ENCODE results near the gene SCAPER.

Gene SCAPER

DNA sequence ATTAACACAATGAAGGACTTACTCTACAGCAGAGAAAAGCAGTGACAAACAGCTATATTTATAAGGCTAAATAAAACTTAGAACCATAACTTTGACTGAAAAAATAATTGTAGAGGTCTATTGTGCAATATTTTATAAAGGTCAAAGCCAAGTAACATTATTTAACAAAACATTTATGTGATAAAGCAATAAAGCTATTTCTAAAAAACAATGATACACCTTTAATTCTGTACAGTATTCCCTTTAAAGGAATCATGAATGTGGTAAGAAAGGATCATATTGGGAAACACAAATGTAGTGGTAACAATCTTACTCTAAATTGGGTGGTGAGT is 332.2 kb downstream of the SCAPER start:
- no peak overlapping the region for H3K27ac ChIP-seq
- no peak for DNase-seq

DNA sequence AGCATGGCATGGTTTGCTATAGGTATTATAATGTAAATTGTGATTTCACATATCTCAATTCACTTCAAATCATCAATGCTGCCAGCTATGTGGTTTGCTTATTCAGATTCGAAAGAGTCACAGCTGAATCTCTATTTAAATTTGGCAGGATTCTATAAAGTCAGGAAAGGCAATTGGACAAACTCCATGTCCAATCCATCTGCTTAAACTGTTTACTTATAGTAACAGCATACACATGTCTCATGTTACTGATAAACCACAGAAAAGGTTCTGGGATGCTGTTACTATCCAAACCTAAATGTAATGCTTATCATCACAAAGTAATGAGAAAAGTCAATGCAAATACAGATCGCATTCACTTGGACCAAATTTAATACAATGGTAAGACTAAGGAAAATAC is 338.9 kb downstream of the SCAPER start:
- no peaks in the 10 kb centered on the region for H3K27me3 ChIP-seq (ENCODE audit: insufficient read depth, low read depth, severe bottlenecking)
- TF ChIP-seq, protein P1, sequence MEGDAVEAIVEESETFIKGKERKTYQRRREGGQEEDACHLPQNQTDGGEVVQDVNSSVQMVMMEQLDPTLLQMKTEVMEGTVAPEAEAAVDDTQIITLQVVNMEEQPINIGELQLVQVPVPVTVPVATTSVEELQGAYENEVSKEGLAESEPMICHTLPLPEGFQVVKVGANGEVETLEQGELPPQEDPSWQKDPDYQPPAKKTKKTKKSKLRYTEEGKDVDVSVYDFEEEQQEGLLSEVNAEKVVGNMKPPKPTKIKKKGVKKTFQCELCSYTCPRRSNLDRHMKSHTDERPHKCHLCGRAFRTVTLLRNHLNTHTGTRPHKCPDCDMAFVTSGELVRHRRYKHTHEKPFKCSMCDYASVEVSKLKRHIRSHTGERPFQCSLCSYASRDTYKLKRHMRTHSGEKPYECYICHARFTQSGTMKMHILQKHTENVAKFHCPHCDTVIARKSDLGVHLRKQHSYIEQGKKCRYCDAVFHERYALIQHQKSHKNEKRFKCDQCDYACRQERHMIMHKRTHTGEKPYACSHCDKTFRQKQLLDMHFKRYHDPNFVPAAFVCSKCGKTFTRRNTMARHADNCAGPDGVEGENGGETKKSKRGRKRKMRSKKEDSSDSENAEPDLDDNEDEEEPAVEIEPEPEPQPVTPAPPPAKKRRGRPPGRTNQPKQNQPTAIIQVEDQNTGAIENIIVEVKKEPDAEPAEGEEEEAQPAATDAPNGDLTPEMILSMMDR (IDR thresholded peaks at IDR 0.05; ENCODE audit: low read depth, low read length): no peak
- H3K27ac ChIP-seq: no peak overlapping the region
- no peak overlapping the region for H3K4me3 ChIP-seq (ENCODE audit: low read depth, low read length)
- no peaks in the 10 kb centered on the region for H3K9me3 ChIP-seq (ENCODE audit: severe bottlenecking)
- no peaks in the 10 kb centered on the region; the same call in 1 of the 2 replicates for H3K36me3 ChIP-seq
- no peak for DNase-seq

More for the DNA sequence above, 332.2 kb downstream of the SCAPER start:
- Histone ChIP-seq H3K4me3 (ENCODE audit: low read depth, low read length) (no peak overlapping the region), H3K27me3 (ENCODE audit: insufficient read depth, low read depth, severe bottlenecking) (no peaks in the 10 kb centered on the region), H3K9me3 (ENCODE audit: severe bottlenecking) (no peaks in the 10 kb centered on the region), H3K36me3 (no peaks in the 10 kb centered on the region; the same call in 1 of the 2 replicates)
- TF ChIP-seq, protein P1 (IDR thresholded peaks at IDR 0.05; ENCODE audit: low read depth, low read length): no peak

DNA sequence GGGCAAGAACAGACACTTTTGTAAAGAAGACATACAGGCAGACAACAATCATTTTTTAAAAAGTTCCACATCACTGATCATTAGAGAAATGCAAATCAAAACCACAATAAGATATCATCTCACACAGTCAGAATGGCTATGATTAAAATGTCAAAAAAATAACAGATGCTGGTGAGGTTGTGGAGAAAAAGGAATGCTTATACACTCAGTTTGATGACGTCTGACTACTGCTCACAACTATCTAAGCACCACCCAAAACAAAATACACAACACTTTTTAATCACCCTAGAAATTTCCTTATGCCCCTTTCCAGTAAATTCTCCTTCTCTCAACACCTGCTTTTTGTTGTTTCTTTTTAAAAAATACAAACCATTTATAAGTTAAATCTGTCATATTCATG is 339.8 kb downstream of the SCAPER start:
- H3K4me3 ChIP-seq (ENCODE audit: low read depth, low read length): no peak overlapping the region
- DNase-seq: no peak
- H3K27ac ChIP-seq: no peak overlapping the region
- no peaks in the 10 kb centered on the region; the same call in 1 of the 2 replicates for H3K36me3 ChIP-seq
- TF ChIP-seq, protein P1 (IDR thresholded peaks at IDR 0.05; ENCODE audit: low read depth, low read length): no peak
- H3K9me3 ChIP-seq (ENCODE audit: severe bottlenecking): no peaks in the 10 kb centered on the region
- no peaks in the 10 kb centered on the region for H3K27me3 ChIP-seq (ENCODE audit: insufficient read depth, low read depth, severe bottlenecking)

DNA sequence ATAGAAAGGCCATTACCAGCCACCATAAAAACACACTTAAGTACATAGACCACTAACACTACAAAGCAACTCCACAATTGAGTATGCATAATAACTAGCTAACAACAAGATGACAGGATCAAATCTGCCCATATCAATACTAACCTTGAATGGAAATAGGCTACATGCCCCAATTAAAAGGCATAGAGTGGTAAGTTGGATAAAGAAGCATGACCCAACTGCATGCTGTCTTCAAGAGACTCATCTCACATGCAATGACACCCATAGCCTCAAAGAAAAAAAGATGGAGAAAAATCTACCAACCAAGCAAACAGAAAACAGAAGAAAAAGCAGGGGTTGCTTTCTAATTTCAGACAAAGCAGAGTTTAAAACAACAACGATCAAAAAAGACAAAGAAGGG is 349.9 kb downstream of the SCAPER start:
- TF ChIP-seq, protein P1 (IDR thresholded peaks at IDR 0.05; ENCODE audit: low read depth, low read length): no peak
- DNase-seq: no peak

DNA sequence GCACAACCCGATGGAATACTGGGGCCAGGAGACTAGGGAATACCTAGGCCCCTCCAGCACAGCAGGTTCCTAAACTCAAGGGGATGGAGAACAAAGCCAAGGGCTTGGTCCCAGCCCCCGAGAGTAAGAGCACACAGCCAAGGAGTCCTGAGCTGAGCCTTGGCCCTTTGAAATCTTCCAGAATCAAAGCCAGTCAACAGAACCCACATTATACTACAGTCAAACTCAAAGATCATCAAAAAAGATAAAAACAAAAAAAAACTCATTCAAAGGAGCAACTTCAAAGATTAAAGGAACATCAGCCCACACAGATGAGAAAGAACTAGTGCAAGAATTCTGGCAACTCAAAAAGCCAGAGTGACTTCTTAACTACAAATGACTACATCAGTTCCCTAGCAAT is 351.6 kb downstream of the SCAPER start:
- H3K27ac ChIP-seq: no peak overlapping the region
- TF ChIP-seq, protein P1 (IDR thresholded peaks at IDR 0.05; ENCODE audit: low read depth, low read length): no peak
- H3K36me3 ChIP-seq: no peaks in the 10 kb centered on the region
- no peak for DNase-seq
- peaks cover 3% of the 10 kb centered on the region for H3K9me3 ChIP-seq (ENCODE audit: severe bottlenecking)
- H3K27me3 ChIP-seq (ENCODE audit: insufficient read depth, low read depth, severe bottlenecking): no peaks in the 10 kb centered on the region
- no peak overlapping the region for H3K4me3 ChIP-seq (ENCODE audit: low read depth, low read length)

More for the DNA sequence above, 349.9 kb downstream of the SCAPER start:
- H3K27me3 ChIP-seq (ENCODE audit: insufficient read depth, low read depth, severe bottlenecking): no peaks in the 10 kb centered on the region
- no peaks in the 10 kb centered on the region for H3K36me3 ChIP-seq
- no peak overlapping the region for H3K27ac ChIP-seq
- no peak overlapping the region for H3K4me3 ChIP-seq (ENCODE audit: low read depth, low read length)
- H3K9me3 ChIP-seq (ENCODE audit: severe bottlenecking): peaks cover 3% of the 10 kb centered on the region

DNA sequence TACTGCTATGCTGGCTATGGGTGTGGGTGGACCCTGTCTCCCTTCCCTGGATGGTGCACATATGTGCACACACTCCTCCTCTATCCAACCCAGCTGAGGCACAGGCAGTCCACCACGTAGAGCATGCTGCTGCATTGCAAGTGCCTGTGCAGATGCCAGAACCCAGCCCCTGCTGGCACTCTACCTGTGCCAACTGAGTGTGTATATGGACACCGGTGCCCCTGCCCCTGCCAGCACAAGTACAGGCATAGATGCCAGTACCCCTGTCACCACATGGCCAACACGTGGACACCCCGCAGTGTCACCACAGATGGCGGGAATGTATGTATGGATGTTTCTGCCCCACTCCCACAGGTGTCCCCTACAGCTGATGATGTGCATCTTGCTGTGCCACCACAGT is 352.0 kb downstream of the SCAPER start:
- no peaks in the 10 kb centered on the region for H3K27me3 ChIP-seq (ENCODE audit: insufficient read depth, low read depth, severe bottlenecking)
- no peak overlapping the region for H3K4me3 ChIP-seq (ENCODE audit: low read depth, low read length)
- TF ChIP-seq, protein P1 (IDR thresholded peaks at IDR 0.05; ENCODE audit: low read depth, low read length): no peak
- H3K27ac ChIP-seq: no peak overlapping the region
- H3K9me3 ChIP-seq (ENCODE audit: severe bottlenecking): peaks cover 3% of the 10 kb centered on the region
- no peak for DNase-seq
- H3K36me3 ChIP-seq: no peaks in the 10 kb centered on the region
